Activated T-cell treated with anti-CD3 and anti-CD28 coated beads, Interleukin-2, amount 50 U/mL, for 1 hour (primary cell): ENCODE results near the gene DNAH7.

Source experiments
- DNase-seq: peaks from one replicate; pipeline ENCODE4 v3.0.0-alpha.2; 2020

DNAH7 gene

GRCh38 chr2:196076778-196077568, 8.3 kb upstream of the DNAH7 start:
- no peak for DNase-seq

GRCh38 chr2:196075196-196075595, 6.6 kb upstream of the DNAH7 start:
- no peak for DNase-seq

- DNase-seq, result no peak
Observed at GRCh38 chr2:196074631-196075030, 6.0 kb upstream of the DNAH7 start.

- no peak for DNase-seq
Observed at GRCh38 chr2:196073521-196073920, 4.9 kb upstream of the DNAH7 start.

GRCh38 chr2:196067088-196067382, 1.6 kb downstream of the DNAH7 start:
- DNase-seq, result no peak

GRCh38 chr2:196066291-196067087, 2.1 kb downstream of the DNAH7 start:
- no peak for DNase-seq

- no peak for DNase-seq
Observed at GRCh38 chr2:196063773-196064172, 4.9 kb downstream of the DNAH7 start.

GRCh38 chr2:196059491-196059960, 9.1 kb downstream of the DNAH7 start:
- DNase-seq, result no peak

- DNase-seq, result no peak
Observed at GRCh38 chr2:196054631-196055030, 14.0 kb downstream of the DNAH7 start.

- no peak for DNase-seq
Observed at GRCh38 chr2:196046123-196046917, 22.3 kb downstream of the DNAH7 start.

- DNase-seq, result no peak
Observed at GRCh38 chr2:196041786-196042185, 26.9 kb downstream of the DNAH7 start.

- no peak for DNase-seq
Observed at GRCh38 chr2:196040218-196040617, 28.4 kb downstream of the DNAH7 start.

GRCh38 chr2:196036442-196036841, 32.2 kb downstream of the DNAH7 start:
- no peak for DNase-seq

- DNase-seq, result no peak
Observed at GRCh38 chr2:196018037-196018436, 50.6 kb downstream of the DNAH7 start.

- DNase-seq, result no peak
Observed at GRCh38 chr2:196012314-196012713, 56.3 kb downstream of the DNAH7 start.

- DNase-seq, result no peak
Observed at GRCh38 chr2:196000551-196000950, 68.1 kb downstream of the DNAH7 start.

GRCh38 chr2:195998070-195998469, 70.6 kb downstream of the DNAH7 start:
- DNase-seq, result no peak

- DNase-seq, result no peak
Observed at GRCh38 chr2:195995499-195995898, 73.1 kb downstream of the DNAH7 start.

GRCh38 chr2:195993623-195994022, 75.0 kb downstream of the DNAH7 start:
- no peak for DNase-seq

GRCh38 chr2:195985741-195986140, 82.9 kb downstream of the DNAH7 start:
- no peak for DNase-seq

- no peak for DNase-seq
Observed at GRCh38 chr2:195984923-195985726, 83.5 kb downstream of the DNAH7 start.

- DNase-seq, result no peak
Observed at GRCh38 chr2:195967336-195967735, 101.3 kb downstream of the DNAH7 start.

- DNase-seq, result no peak
Observed at GRCh38 chr2:195961873-195962272, 106.8 kb downstream of the DNAH7 start.
